Astrocyte (in vitro differentiated cells and primary cell): Measurements from ENCODE around the gene RPL13A.

Experiments
- EZH2 ChIP-seq: IDR thresholded peaks from 2 replicates; pipeline ENCODE4 v1.6.1; 2012; ENCODE audit warnings: mild to moderate bottlenecking, low read length, inconsistent platforms; ENCODE audit not compliant: insufficient read depth
- TF ChIP-seq, protein P1 (sequence below): IDR thresholded peaks from 2 replicates; pipeline ENCODE4 v1.5.1; 2011; ENCODE audit warnings: low read depth, mild to moderate bottlenecking, inconsistent platforms, low read length, moderate library complexity; ENCODE audit not compliant: insufficient read depth

DNA sequence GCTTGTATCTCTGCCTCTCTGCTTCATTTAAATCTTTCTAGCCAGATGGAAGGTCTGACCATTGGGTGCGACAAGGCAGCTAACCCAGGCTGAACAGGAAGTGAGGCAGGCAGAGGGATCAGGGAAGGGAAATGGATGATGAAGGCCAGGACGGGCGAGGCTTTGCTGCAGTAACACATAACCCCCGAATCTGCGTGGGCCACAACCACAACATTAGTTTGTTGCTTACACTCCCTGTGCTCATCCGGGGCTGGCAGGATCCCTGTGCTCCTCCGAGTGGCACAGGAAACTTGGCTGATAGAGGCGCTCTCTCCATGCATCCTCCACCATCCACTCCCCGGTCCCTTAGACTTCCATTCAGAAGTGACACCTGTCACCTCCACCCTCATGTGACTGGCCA, 14.5 kb upstream of the RPL13A start:
- TF ChIP-seq, protein P1, sequence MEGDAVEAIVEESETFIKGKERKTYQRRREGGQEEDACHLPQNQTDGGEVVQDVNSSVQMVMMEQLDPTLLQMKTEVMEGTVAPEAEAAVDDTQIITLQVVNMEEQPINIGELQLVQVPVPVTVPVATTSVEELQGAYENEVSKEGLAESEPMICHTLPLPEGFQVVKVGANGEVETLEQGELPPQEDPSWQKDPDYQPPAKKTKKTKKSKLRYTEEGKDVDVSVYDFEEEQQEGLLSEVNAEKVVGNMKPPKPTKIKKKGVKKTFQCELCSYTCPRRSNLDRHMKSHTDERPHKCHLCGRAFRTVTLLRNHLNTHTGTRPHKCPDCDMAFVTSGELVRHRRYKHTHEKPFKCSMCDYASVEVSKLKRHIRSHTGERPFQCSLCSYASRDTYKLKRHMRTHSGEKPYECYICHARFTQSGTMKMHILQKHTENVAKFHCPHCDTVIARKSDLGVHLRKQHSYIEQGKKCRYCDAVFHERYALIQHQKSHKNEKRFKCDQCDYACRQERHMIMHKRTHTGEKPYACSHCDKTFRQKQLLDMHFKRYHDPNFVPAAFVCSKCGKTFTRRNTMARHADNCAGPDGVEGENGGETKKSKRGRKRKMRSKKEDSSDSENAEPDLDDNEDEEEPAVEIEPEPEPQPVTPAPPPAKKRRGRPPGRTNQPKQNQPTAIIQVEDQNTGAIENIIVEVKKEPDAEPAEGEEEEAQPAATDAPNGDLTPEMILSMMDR = no peak
- TF ChIP-seq EZH2 = no peak
